GM18861 (cell line): Measurements from ENCODE around the gene IL13.
"Not testable (repeated sequence)": the region's sequence is repeated elsewhere in the genome, so short reads cannot be mapped to it uniquely, and the experiment has no call there.

Source experiments
- ATAC-seq: cut with Tn5 transposase; IDR thresholded peaks from one replicate; pipeline ENCODE4 v1.9.1; 2021; ENCODE audit not compliant: unreplicated experiment

Gene IL13

GRCh38 chr5:132688536-132689339, 30.8 kb downstream of the IL13 start:
- peak; percentile 55 for ATAC-seq

GRCh38 chr5:132689513-132689912, 31.5 kb downstream of the IL13 start:
- ATAC-seq = no peak

GRCh38 chr5:132690156-132690555, 32.2 kb downstream of the IL13 start:
- no peak for ATAC-seq

- not testable (repeated sequence) for ATAC-seq
These were observed 34.0 kb downstream of the IL13 start for GRCh38 chr5:132691755-132692631.

- ATAC-seq = no peak
These were observed 34.6 kb downstream of the IL13 start for GRCh38 chr5:132692632-132692967.

GRCh38 chr5:132695956-132696355, 38.0 kb downstream of the IL13 start:
- ATAC-seq = no peak

GRCh38 chr5:132704875-132705274, 46.9 kb downstream of the IL13 start:
- no peak for ATAC-seq

GRCh38 chr5:132708645-132709044, 50.7 kb downstream of the IL13 start:
- no peak for ATAC-seq
